GM12878 (cell line): ENCODE data around the gene CENPK. TPM values are rescaled to one million over a fixed set of nuclear protein-coding genes. Genes with fewer than 3 reads are reported as not detected.

Source experiments
- ASH2L ChIP-seq: fragments of 300-600, 200-600 bp; sonication (generic); IDR thresholded peaks from 2 replicates; pipeline ENCODE4 v1.6.1; 2017; ENCODE audit warnings: low read depth, mild to moderate bottlenecking, borderline replicate concordance
- CREM ChIP-seq: IDR thresholded peaks from 2 replicates; pipeline ENCODE4 v1.6.1; 2014; ENCODE audit warnings: antibody characterized with exemption, low read depth
- FOXK2 ChIP-seq: fragments of 450-650 bp; IDR thresholded peaks from 2 replicates; pipeline ENCODE4 v1.6.1; 2017; ENCODE audit warnings: mild to moderate bottlenecking, moderate library complexity
- IKZF2 ChIP-seq, 2 experiments: fragments of 450-650 bp; IDR thresholded peaks; 2 replicates each; pipeline ENCODE4 v1.6.1; 2017; ENCODE audit warnings: mild to moderate bottlenecking in 2 of 2, moderate library complexity in 2 of 2
- KLF5 ChIP-seq: fragments of 450-650 bp; IDR thresholded peaks from 2 replicates; pipeline ENCODE4 v1.6.1; 2014; ENCODE audit warnings: mild to moderate bottlenecking; ENCODE audit not compliant: partially characterized antibody
- MXI1 ChIP-seq: fragments of 150-350 bp; IDR thresholded peaks from 2 replicates; pipeline ENCODE4 v1.6.1; 2011; ENCODE audit warnings: low read depth, mild to moderate bottlenecking, inconsistent platforms, low read length, improper control_type of control experiment
- NBN ChIP-seq: fragments of 450-650 bp; IDR thresholded peaks from 2 replicates; pipeline ENCODE4 v1.6.1; 2016
- RCOR1 ChIP-seq: conservative IDR thresholded peaks from 2 replicates; pipeline ENCODE4 v1.6.1; 2012; ENCODE audit warnings: low read depth, low read length, improper control_type of control experiment
- RUNX3 ChIP-seq: IDR thresholded peaks from 2 replicates; pipeline ENCODE4 v1.6.1; 2012; ENCODE audit warnings: low read length, inconsistent platforms
- STAT1 ChIP-seq: fragments of 450-650 bp; conservative IDR thresholded peaks from 2 replicates; pipeline ENCODE4 v1.6.1; 2014; ENCODE audit warnings: antibody characterized with exemption, mild to moderate bottlenecking
- SUPT20H ChIP-seq: IDR thresholded peaks from 2 replicates; pipeline ENCODE4 v1.6.1; 2011; ENCODE audit warnings: low read depth, mild to moderate bottlenecking, low read length, moderate library complexity, borderline replicate concordance; ENCODE audit not compliant: control insufficient read depth
- TARDBP ChIP-seq: IDR thresholded peaks from 2 replicates; pipeline ENCODE4 v1.6.1; 2016; ENCODE audit warnings: borderline replicate concordance
- TBL1XR1 ChIP-seq: IDR thresholded peaks from 2 replicates; pipeline ENCODE4 v1.6.1; 2012; ENCODE audit warnings: low read depth, low read length, improper control_type of control experiment
- TCF7 ChIP-seq: IDR thresholded peaks from 2 replicates; pipeline ENCODE4 v1.6.1; 2014; ENCODE audit warnings: antibody characterized with exemption, borderline replicate concordance
- ZBED1 ChIP-seq: IDR thresholded peaks from 2 replicates; pipeline ENCODE4 v1.6.1; 2016; ENCODE audit warnings: borderline replicate concordance
- ZNF24 ChIP-seq: fragments of 450-650 bp; IDR thresholded peaks from 2 replicates; pipeline ENCODE4 v1.6.1; 2017; ENCODE audit warnings: antibody characterized with exemption, mild to moderate bottlenecking
- polyA plus RNA-seq, 11 experiments: library from polyadenylated mRNA; depleted of rRNA in 4 of 11; unstranded in 6 of 11; stranded (reverse) in 5 of 11; fragments of >200 nt; fragmentation: Nextera tagmentation in 4 of 11; fragmentation: Illumina TruSeq in 1 of 11; extraction: Ambion mirVana in 4 of 11; extraction: Trizol in 1 of 11; gene quantifications; 1 replicate in 1 of 11; 2 replicates in 10 of 11; pipeline versions ENCODE4 v1.2.1 to v1.2.3, GENCODE V29; 2011 to 2016; ENCODE audit warnings: inconsistent platforms in 2 of 11, missing spikeins in 2 of 11, low read depth in 1 of 11
- total RNA-seq, 4 experiments: library from RNA; depleted of rRNA in 3 of 4; stranded (reverse); fragments of >200 nt in 3 of 4; fragmentation: Illumina TruSeq in 1 of 4; extraction: Trizol in 1 of 4; gene quantifications; 2 replicates each; pipeline versions ENCODE4 v1.2.1 to v1.2.3, GENCODE V29; 2013 to 2021
- TF ChIP-seq, protein P1 (sequence below): fragments of 450-650 bp; formaldehyde crosslinking; IDR thresholded peaks from 2 replicates; pipeline ENCODE4 v1.4.0; 2020; ENCODE audit warnings: mild to moderate bottlenecking, moderate library complexity
- TF ChIP-seq, protein P2 (sequence below): IDR thresholded peaks from 2 replicates; pipeline ENCODE4 v1.6.1; 2011; ENCODE audit warnings: low read depth, mild to moderate bottlenecking, low read length, moderate library complexity, borderline replicate concordance; ENCODE audit errors: extremely low read depth
- TF ChIP-seq, protein P3 (sequence below): fragments of 150-350 bp; IDR thresholded peaks from 2 replicates; pipeline ENCODE4 v1.6.1; 2016; ENCODE audit warnings: low read depth, low read length
- TF ChIP-seq, protein P4 (sequence below): fragments of 450-650 bp; IDR thresholded peaks from 2 replicates; pipeline ENCODE4 v1.6.1; 2018; ENCODE audit warnings: borderline replicate concordance, mild to moderate bottlenecking; ENCODE audit not compliant: partially characterized antibody

CENPK gene
- total and polyA plus RNA-seq, 10 of the 15 experiments (the other 5 are each of a cell fraction or from before 2014, with no cell fraction given): 29.5 to 94.3 (median 43.2) TPM

DNA sequence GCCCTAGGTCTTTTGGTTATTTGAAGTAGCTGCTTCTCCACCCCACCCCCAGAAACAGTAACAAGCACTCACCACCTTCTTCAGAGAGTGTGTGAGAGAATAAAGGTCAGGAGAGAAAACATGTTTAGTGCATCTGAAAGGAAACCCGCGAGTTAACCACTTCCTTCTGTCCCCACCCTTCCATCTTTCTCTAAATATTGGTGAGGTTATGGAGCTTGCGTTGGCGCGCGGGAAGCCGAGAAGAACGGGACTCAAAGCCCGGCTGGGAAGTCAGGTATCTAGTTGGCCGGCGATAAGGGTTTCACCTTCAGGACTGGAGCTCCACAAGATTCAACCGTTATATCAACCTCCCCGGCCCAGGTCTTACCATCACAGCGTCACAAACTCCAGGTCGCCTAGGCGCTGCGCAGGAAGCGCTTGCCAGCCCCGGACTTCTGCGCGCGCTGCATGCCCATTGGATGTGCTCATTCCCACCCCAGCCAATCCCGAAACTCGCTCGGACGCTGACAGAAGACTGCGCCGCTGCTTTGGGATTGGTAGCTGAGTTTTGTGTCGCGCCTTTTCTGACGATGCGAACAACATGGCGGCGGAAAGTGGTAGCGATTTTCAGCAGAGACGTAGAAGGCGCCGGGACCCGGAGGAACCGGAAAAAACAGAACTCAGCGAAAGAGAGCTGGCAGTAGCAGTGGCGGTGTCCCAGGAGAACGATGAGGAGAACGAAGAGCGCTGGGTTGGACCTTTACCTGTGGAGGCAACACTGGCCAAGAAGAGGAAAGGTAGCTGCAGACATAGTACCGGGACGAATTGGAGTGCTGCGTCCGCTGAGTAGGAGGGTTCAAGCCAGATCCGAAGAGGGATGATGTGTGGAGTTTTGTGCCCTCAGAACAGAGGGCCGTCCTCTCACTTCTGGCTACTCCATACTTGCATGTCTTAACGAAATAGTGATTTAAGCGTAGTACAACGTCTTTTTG is at the start of gene CENPK, which contains the start of gene PPWD1 (continued):
- TF ChIP-seq, protein P1, sequence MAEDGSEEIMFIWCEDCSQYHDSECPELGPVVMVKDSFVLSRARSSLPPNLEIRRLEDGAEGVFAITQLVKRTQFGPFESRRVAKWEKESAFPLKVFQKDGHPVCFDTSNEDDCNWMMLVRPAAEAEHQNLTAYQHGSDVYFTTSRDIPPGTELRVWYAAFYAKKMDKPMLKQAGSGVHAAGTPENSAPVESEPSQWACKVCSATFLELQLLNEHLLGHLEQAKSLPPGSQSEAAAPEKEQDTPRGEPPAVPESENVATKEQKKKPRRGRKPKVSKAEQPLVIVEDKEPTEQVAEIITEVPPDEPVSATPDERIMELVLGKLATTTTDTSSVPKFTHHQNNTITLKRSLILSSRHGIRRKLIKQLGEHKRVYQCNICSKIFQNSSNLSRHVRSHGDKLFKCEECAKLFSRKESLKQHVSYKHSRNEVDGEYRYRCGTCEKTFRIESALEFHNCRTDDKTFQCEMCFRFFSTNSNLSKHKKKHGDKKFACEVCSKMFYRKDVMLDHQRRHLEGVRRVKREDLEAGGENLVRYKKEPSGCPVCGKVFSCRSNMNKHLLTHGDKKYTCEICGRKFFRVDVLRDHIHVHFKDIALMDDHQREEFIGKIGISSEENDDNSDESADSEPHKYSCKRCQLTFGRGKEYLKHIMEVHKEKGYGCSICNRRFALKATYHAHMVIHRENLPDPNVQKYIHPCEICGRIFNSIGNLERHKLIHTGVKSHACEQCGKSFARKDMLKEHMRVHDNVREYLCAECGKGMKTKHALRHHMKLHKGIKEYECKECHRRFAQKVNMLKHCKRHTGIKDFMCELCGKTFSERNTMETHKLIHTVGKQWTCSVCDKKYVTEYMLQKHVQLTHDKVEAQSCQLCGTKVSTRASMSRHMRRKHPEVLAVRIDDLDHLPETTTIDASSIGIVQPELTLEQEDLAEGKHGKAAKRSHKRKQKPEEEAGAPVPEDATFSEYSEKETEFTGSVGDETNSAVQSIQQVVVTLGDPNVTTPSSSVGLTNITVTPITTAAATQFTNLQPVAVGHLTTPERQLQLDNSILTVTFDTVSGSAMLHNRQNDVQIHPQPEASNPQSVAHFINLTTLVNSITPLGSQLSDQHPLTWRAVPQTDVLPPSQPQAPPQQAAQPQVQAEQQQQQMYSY (CRISPR knock-in tag): no peak
- TF ChIP-seq, protein P2, sequence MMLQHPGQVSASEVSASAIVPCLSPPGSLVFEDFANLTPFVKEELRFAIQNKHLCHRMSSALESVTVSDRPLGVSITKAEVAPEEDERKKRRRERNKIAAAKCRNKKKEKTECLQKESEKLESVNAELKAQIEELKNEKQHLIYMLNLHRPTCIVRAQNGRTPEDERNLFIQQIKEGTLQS: peak; percentile 58; the same call in 1 of the 2 replicates
- TF ChIP-seq, protein P3, sequence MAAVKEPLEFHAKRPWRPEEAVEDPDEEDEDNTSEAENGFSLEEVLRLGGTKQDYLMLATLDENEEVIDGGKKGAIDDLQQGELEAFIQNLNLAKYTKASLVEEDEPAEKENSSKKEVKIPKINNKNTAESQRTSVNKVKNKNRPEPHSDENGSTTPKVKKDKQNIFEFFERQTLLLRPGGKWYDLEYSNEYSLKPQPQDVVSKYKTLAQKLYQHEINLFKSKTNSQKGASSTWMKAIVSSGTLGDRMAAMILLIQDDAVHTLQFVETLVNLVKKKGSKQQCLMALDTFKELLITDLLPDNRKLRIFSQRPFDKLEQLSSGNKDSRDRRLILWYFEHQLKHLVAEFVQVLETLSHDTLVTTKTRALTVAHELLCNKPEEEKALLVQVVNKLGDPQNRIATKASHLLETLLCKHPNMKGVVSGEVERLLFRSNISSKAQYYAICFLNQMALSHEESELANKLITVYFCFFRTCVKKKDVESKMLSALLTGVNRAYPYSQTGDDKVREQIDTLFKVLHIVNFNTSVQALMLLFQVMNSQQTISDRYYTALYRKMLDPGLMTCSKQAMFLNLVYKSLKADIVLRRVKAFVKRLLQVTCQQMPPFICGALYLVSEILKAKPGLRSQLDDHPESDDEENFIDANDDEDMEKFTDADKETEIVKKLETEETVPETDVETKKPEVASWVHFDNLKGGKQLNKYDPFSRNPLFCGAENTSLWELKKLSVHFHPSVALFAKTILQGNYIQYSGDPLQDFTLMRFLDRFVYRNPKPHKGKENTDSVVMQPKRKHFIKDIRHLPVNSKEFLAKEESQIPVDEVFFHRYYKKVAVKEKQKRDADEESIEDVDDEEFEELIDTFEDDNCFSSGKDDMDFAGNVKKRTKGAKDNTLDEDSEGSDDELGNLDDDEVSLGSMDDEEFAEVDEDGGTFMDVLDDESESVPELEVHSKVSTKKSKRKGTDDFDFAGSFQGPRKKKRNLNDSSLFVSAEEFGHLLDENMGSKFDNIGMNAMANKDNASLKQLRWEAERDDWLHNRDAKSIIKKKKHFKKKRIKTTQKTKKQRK: peak; percentile 59; the same call in 1 of the 2 replicates
- TF ChIP-seq IKZF2 (IDR thresholded peaks at IDR 0.05) (no peak), STAT1 (0 out of 2 replicates have a peak, but pooled peaks have one; percentile 68), RCOR1 (no peak), SUPT20H (no peak; the same call in 1 of the 2 replicates), ZBED1 (peak; percentile 45; the same call in 1 of the 2 replicates), NBN (peak; percentile 99), KLF5 (no peak), ZNF24 (no peak), TBL1XR1 (no peak), MXI1 (peak; percentile 86), CREM (peak; percentile 100), FOXK2 (no peak; the same call in 1 of the 2 replicates), TCF7 (no peak), RUNX3 (peak; percentile 57), ASH2L (no peak), TARDBP (0 out of 2 replicates have a peak, but pooled peaks have one; percentile 50)
- TF ChIP-seq, protein P4, sequence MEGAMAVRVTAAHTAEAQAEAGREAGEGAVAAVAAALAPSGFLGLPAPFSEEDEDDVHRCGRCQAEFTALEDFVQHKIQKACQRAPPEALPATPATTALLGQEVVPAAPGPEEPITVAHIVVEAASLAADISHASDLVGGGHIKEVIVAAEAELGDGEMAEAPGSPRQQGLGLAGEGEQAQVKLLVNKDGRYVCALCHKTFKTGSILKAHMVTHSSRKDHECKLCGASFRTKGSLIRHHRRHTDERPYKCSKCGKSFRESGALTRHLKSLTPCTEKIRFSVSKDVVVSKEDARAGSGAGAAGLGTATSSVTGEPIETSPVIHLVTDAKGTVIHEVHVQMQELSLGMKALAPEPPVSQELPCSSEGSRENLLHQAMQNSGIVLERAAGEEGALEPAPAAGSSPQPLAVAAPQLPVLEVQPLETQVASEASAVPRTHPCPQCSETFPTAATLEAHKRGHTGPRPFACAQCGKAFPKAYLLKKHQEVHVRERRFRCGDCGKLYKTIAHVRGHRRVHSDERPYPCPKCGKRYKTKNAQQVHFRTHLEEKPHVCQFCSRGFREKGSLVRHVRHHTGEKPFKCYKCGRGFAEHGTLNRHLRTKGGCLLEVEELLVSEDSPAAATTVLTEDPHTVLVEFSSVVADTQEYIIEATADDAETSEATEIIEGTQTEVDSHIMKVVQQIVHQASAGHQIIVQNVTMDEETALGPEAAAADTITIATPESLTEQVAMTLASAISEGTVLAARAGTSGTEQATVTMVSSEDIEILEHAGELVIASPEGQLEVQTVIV: peak; percentile 52
